Common myeloid progenitor, CD34-positive (primary cell): ENCODE measurements around the gene LSM14A.

Experiments
- CTCF ChIA-PET: fragments of 350-600 bp; sonication (Branson Sonifier 250); formaldehyde crosslinking; loops from one replicate; lab custom pipeline; 2021; ENCODE audit warnings: antibody characterized with exemption; lab: Charles Lee
- POLR2A ChIA-PET: fragments of 350-600 bp; sonication (Branson Sonifier 250); formaldehyde crosslinking; loops from one replicate; lab custom pipeline; 2021; ENCODE audit warnings: antibody characterized with exemption; lab: Charles Lee
- DNase-seq, 3 donors: peaks; one replicate each; pipeline versions ENCODE4 v3.0.0 to v3.0.0-alpha.2; 2013
- H3K27ac ChIP-seq, 2 experiments: 1 replicate in 1 of 2; 2 replicates in 1 of 2; pipeline ENCODE4 v1.7.0; 2013; ENCODE audit warnings: inconsistent platforms in 2 of 2, low read length in 2 of 2, mild to moderate bottlenecking in 2 of 2, low read depth in 1 of 2, moderate library complexity in 1 of 2; ENCODE audit not compliant: severe bottlenecking in 2 of 2, insufficient read depth in 1 of 2, poor library complexity in 1 of 2
- H3K27me3 ChIP-seq, 5 experiments: replicated peaks in 2 of 5; 1 replicate in 3 of 5; 2 replicates in 2 of 5; pipeline versions ENCODE4 v1.6.1 to v1.7.0; 2013; ENCODE audit warnings: low read length in 4 of 5, mild to moderate bottlenecking in 2 of 5, moderate library complexity in 2 of 5, inconsistent platforms in 1 of 5; ENCODE audit not compliant: insufficient read depth in 5 of 5, control insufficient read depth in 4 of 5
- H3K36me3 ChIP-seq, 4 experiments: 1 replicate in 2 of 4; 2 replicates in 2 of 4; pipeline versions ENCODE4 v1.6.1 to v1.7.0; 2013; ENCODE audit warnings: low read length in 3 of 4, control low read depth in 1 of 4, mild to moderate bottlenecking in 1 of 4; ENCODE audit not compliant: control insufficient read depth in 4 of 4, insufficient read depth in 4 of 4
- H3K4me1 ChIP-seq, 4 experiments: 1 replicate in 3 of 4; 2 replicates in 1 of 4; pipeline versions ENCODE4 v1.6.1 to v1.7.1; 2013; ENCODE audit warnings: low read length in 3 of 4, mild to moderate bottlenecking in 3 of 4, control low read depth in 1 of 4, inconsistent platforms in 1 of 4, moderate library complexity in 1 of 4; ENCODE audit not compliant: control insufficient read depth in 4 of 4, insufficient read depth in 4 of 4; ENCODE audit errors: control extremely low read depth in 1 of 4
- H3K4me3 ChIP-seq, 7 experiments: 1 replicate in 4 of 7; 2 replicates in 3 of 7; pipeline versions ENCODE4 v1.5.1 to v1.7.0; 2013; ENCODE audit warnings: mild to moderate bottlenecking in 7 of 7, low read length in 6 of 7, moderate library complexity in 6 of 7, inconsistent platforms in 2 of 7, low read depth in 2 of 7, control low read depth in 1 of 7; ENCODE audit not compliant: insufficient read depth in 4 of 7, control insufficient read depth in 1 of 7; ENCODE audit errors: extremely low read depth in 1 of 7
- H3K9me3 ChIP-seq, 5 experiments: 1 replicate in 4 of 5; 2 replicates in 1 of 5; pipeline versions ENCODE4 v1.6.1 to v1.7.1; 2013; ENCODE audit warnings: low read length in 4 of 5, mild to moderate bottlenecking in 2 of 5, inconsistent platforms in 1 of 5, low read depth in 1 of 5, moderate library complexity in 1 of 5; ENCODE audit not compliant: control insufficient read depth in 4 of 5, insufficient read depth in 2 of 5; ENCODE audit errors: control extremely low read depth in 1 of 5
- WGBS: methylation state at CpG from one replicate; pipeline ENCODE4 v1.1.5; 2013; ENCODE audit not compliant: insufficient coverage; 5-methylcytosine and 5-hydroxymethylcytosine counted together

The LSM14A gene

GRCh38 chr19:34142440-34142839, 29.9 kb upstream of the LSM14A start:
- POLR2A ChIA-PET = no interaction called here

DNA sequence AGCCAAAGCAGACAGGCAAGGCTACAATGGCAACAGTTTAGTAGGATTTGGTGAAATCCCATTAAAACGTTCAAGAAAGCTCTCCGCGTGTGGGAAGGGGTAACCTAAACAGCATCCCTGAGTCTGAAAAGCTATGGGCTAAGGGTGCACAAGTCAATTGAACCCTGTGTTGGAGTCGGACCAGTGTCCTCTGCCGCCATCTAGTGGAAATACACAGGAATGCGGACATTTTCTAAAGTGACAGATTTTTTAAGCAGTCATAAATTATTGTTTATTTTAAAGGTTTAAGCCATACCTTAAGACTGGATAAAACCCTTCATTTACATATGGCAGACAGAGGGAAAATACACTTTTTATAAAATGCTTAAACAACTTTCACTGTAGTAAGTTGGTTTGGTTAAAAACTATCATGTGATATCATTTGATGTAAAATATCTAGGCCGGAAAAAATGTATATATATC, 26.5 kb upstream of the LSM14A start:
- no peaks in the 10 kb centered on the region for H3K4me1 ChIP-seq
- no peaks in the 10 kb centered on the region for H3K27me3 ChIP-seq
- 20% methylated on average over 6 of the region's 7 CpGs for WGBS
- ChIA-PET CTCF (interaction anchor here (0.7 to 3.6 kb wide), 6 partner anchors 11 to 45 kb away, joined by 3 to 16 read pairs (median 7); no protein-coding TSS in a partner anchor), POLR2A (no interaction called here)
- DNase-seq = peak; percentile 51 to 82 (median 73)
- no peak overlapping the region for H3K27ac ChIP-seq
- H3K9me3 ChIP-seq = no peaks in the 10 kb centered on the region
- no peak overlapping the region for H3K4me3 ChIP-seq
- H3K36me3 ChIP-seq = no peaks in the 10 kb centered on the region

More at GRCh38 chr19:34142440-34142839, 29.9 kb upstream of the LSM14A start:
- DNase-seq = no peak
- Histone ChIP-seq H3K4me1 (no peaks in the 10 kb centered on the region), H3K4me3 (no peak overlapping the region), H3K27ac (no peak overlapping the region), H3K9me3 (no peaks in the 10 kb centered on the region), H3K27me3 (no peaks in the 10 kb centered on the region), H3K36me3 (no peaks in the 10 kb centered on the region)
- WGBS = 100% methylated on average over 1 of the region's 3 CpGs
- CTCF ChIA-PET = interaction anchor here (0.6 to 3.6 kb wide), 4 partner anchors 17 to 365 kb away, joined by 3 to 16 read pairs (median 4); no protein-coding TSS in a partner anchor

- H3K27ac ChIP-seq = no peak overlapping the region
- POLR2A ChIA-PET = no interaction called here
- no peaks in the 10 kb centered on the region for H3K36me3 ChIP-seq
- H3K4me1 ChIP-seq = no peaks in the 10 kb centered on the region
- no peak overlapping the region for H3K4me3 ChIP-seq
- no peak for DNase-seq
- no peaks in the 10 kb centered on the region for H3K27me3 ChIP-seq
- WGBS = 97% methylated on average over 9 of the region's 9 CpGs
- no peaks in the 10 kb centered on the region for H3K9me3 ChIP-seq
- CTCF ChIA-PET = interaction anchor here (0.6 to 1.6 kb wide), 3 partner anchors 11 to 370 kb away, joined by 3 read pairs; no protein-coding TSS in a partner anchor
Observed at GRCh38 chr19:34148658-34149185, 23.6 kb upstream of the LSM14A start.

DNA sequence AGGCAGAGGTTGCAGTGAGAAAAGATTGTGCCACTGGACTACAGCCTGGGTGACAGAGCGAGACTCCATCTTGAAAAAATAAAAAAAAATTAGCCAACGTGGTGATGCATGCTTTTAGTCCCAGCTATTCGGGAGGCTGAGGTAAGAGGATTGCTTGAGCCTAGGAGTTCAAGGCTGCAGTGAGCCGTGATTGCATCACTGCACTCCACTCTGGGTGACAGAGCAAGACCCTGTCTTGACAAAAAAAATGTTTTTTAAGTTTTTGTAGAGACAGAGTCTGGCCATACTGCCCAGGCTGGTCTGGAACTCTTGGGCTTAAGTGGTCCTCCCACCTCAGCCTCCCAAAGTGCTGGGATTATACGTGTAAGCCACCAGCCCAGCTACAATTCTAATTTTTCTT, 22.4 kb upstream of the LSM14A start:
- POLR2A ChIA-PET = no interaction called here
- no peak overlapping the region for H3K4me3 ChIP-seq
- H3K36me3 ChIP-seq = no peaks in the 10 kb centered on the region
- H3K27ac ChIP-seq = no peak overlapping the region
- H3K4me1 ChIP-seq = no peaks in the 10 kb centered on the region
- DNase-seq = no peak
- CTCF ChIA-PET = interaction anchor here (1.6 kb wide), 1 partner anchor 12 kb away, joined by 3 read pairs; no protein-coding TSS in a partner anchor
- WGBS = 96% methylated on average over 4 of the region's 5 CpGs
- no peaks in the 10 kb centered on the region for H3K9me3 ChIP-seq
- H3K27me3 ChIP-seq = no peaks in the 10 kb centered on the region

GRCh38 chr19:34150558-34150957, 21.7 kb upstream of the LSM14A start:
- 82% methylated on average over 2 of the region's 4 CpGs for WGBS
- Histone ChIP-seq H3K27ac (no peak overlapping the region), H3K4me3 (no peak overlapping the region), H3K27me3 (no peaks in the 10 kb centered on the region), H3K9me3 (no peaks in the 10 kb centered on the region), H3K36me3 (no peaks in the 10 kb centered on the region), H3K4me1 (no peaks in the 10 kb centered on the region)
- DNase-seq = no peak
- ChIA-PET CTCF (no interaction called here), POLR2A (no interaction called here)

- CTCF ChIA-PET = no interaction called here
- Histone ChIP-seq H3K27me3 (no peaks in the 10 kb centered on the region), H3K36me3 (no peaks in the 10 kb centered on the region), H3K27ac (no peak overlapping the region), H3K4me3 (no peak overlapping the region), H3K4me1 (no peaks in the 10 kb centered on the region), H3K9me3 (no peaks in the 10 kb centered on the region)
- no peak for DNase-seq
- POLR2A ChIA-PET = no interaction called here
- 100% methylated on average over 2 of the region's 5 CpGs for WGBS
Observed at GRCh38 chr19:34151439-34151838, 20.9 kb upstream of the LSM14A start.

DNA sequence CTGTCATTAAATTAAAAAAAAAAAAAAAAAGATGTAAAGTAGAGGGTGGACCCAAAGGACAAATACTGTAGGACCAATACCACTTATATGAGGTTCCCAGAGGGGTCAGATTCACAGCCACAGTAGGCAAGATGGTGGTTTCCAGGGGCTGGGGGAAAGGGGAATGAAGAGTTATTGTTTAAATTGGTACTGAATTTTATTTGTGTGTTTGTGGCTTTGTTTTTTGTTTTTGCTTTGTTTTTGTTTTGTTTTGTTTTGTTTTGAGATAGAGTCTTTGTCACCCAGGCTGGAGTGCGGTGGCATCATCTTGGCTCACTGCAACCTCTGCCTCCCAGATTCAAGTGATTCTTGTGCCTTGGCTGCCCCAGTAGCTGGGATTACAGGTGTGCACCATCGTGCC, 17.9 kb upstream of the LSM14A start:
- Histone ChIP-seq H3K4me1 (no peaks in the 10 kb centered on the region), H3K36me3 (no peaks in the 10 kb centered on the region), H3K27ac (no peak overlapping the region), H3K4me3 (no peak overlapping the region), H3K27me3 (no peaks in the 10 kb centered on the region), H3K9me3 (no peaks in the 10 kb centered on the region)
- WGBS = 94% methylated on average over 2 of the region's 2 CpGs
- no peak for DNase-seq
- CTCF ChIA-PET = no interaction called here
- POLR2A ChIA-PET = no interaction called here
